GDM1 (cell line): ENCODE data around the gene ZNF225.
"Not testable (repeated sequence)": the region's sequence is repeated elsewhere in the genome, so short reads cannot be mapped to it uniquely, and the experiment has no call there.

Source experiments
- DNase-seq: peaks from one replicate; lab custom pipeline; 2025; lab: John Stamatoyannopoulos, UW

ZNF225 gene

DNA sequence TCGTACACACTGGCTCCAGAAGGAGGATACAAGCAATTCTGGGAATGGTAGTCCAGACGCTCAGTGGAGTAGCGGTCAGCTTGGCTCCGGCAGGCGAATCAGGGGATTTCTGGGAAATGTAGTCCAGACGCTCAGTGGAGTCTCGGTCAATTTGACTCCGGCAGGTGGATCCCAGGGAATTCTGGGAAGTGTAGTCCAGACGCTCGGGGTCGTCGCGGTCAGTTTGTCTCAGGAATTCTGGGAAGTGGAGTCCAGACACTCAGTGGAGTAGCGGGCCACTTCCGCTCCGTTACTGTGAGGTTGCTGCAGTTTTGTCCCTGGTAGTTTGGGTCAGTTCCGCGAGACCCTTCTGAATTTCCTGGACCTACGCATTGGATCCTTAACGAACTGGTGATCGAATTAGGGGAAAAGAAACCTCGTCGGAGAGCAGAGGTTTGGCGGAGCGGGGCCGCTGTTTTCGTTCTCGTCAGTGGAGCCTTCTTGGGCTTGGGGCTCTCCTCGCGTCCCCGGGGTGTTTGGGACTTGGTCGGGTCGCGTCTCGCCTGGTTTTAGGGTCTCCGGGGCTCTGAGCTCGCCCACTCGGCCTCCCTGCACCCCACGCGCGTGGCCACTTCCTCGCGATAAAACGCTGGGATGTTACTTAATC lies at the start of gene ZNF225:
Gene ZNF225, plus strand, starts transcription at position 262 of the 646 bp plus-strand sequence. CDS start 2,429 bp downstream, outside the sequence.
- peak; percentile 86 for DNase-seq

DNA sequence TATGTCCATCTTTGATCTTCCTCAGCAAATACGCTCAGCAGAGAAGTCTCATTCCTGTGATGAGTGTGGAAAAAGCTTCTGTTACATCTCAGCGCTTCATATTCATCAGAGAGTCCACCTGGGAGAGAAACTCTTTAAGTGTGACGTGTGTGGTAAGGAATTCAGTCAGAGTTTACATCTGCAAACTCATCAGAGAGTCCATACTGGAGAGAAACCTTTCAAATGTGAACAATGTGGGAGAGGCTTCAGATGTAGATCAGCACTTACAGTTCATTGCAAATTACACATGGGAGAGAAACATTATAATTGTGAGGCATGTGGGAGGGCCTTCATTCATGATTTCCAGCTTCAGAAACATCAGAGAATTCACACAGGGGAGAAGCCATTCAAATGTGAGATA lies 46.9 kb upstream of the ZNF225 start:
- no peak for DNase-seq

- no peak for DNase-seq
These were observed 43.8 kb upstream of the ZNF225 start for GRCh38 chr19:44069415-44069814.

DNA sequence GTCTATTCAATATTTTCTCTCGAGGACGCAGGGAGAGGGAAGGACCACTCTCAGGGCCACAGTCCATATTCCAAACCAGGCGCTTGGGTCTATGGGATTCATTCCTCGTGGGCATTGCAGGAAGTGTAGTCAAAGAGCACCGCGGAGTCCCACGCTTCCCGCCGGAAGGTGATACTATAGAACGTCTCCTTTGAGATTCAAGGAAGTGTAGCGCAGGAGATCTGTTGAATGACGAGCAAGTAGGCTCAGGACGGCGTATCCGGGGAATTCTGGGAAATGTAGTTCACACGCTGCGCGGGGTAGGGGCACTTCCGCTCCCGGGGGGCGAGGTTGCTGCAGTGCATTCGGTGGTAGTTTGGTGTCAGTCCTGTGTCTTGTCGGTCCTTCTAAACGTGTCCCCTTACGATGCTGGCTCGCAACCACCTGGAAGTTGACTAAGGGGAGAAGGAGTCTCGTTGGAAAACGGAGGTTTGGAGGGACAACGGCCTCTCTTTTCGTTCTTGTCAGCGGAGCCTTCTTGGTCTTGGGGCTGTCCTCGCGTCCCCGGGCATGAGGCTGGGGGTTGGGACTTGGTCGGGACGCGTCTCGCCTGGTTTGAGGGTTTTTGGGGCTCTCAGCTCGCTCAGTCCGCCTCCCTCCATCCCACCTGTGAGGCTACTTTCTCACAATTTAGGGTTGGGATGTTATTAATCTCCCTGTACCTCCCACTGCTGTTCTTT lies 41.2 kb upstream of the ZNF225 start, which contains the start of gene ZNF284:
Gene ZNF284, plus strand, starts transcription at position 336 of the 719 bp plus-strand sequence. CDS start 4,231 bp downstream, outside the sequence.
- peak; percentile 81 for DNase-seq

GRCh38 chr19:44072543-44073401 lies 40.4 kb upstream of the ZNF225 start:
- no peak for DNase-seq

DNA sequence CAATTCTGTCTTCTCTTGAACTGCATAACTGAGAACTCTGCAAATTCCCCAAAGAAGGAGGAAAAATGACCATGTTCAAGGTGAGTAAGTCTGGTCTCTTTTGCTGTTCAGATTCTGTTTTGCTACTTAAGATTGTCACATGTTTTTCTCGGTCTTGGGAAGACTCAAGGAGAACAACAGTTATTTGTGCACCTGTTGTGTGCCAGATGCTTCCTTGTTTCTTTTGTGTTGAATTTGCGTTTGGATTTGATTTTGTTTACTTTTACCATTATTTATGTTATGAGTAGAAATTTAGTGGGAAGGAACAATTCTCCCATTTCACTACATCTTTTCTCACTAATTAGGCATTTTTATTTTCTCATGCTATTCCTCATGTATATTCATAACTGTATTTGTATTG lies 36.9 kb upstream of the ZNF225 start:
- no peak for DNase-seq

DNA sequence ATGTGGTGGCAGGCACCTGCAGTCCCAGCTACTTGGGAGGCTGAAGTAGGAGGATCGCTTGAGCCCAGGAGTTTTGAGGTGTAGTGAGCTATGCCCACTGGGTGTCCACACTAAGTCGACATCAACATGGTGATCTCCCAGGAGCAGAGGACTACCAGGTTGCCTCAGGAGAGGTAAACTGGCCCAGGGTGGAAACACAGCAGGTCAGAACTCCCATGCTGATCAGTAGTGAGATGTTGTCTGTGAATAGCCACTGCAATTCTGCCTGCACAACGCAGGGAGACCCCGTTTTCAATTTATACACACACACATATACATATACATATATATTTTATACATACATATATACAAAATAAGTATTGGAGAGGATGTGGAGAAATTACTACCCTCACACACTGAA lies 21.1 kb upstream of the ZNF225 start:
- DNase-seq = no peak

DNA sequence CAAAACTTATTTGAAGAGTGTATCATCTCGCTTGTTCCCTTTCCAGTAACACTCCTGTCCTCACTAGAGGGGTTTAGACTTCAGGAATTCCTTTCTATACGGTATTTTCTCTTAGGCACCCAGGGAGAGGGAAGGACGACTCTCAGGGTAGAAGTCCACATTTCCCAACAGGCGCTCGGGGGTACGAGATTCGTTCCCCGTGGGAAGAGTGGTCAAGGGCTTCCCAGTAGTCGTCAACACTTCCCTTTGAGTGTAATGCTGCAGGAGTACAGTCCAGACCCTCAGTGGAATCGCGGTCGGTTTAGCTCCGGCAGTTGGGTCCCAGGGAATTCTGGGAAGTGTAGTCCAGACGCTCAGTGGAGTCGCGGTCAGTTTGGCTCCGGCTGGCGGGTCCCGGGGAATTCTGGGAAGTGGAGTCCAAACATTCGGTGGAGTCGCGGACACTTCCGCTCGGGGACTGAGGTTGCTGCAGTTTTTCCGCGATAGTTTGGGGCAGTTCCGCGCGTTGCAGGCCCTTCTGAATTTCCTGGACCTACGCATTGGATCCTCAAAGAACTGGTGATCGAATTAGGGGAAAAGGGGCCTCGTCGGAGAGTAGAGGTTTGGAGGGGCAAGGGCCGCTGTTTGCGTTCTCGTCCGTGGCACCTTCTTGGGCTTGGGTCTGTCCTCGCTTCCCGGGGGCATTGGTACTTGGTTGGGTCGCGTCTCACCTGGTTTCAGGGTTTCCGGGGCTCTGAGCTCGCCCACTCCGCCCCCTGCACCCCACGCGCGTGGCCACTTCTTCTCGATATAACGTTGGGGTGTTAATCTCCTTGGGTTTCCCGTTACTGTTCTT lies 19.1 kb upstream of the ZNF225 start, which contains the start of gene ZNF224:
Gene ZNF224, plus strand, starts transcription at position 431 of the 835 bp plus-strand sequence. CDS start 3,513 bp downstream, outside the sequence.
- peak; percentile 86 for DNase-seq

- no peak for DNase-seq
These were observed 5.4 kb upstream of the ZNF225 start for GRCh38 chr19:44107751-44108150.

DNA sequence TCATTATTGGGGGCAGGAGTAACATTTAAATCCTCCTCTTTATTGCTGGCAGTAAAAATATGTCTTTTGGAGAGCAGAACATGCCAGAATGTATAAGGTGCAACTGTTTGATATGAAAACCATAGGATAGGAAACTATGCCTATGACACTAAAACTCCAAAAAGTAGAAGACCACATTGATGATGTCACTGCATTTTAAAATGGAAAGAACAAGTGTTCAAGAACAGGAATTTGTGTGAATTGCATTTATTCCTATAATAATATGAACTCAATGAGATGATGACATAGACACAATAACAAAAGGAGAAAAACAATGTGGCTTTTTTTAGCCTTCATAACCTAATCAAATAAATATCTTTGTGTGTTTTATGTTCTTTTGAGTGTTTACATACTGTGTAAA lies 3.7 kb upstream of the ZNF225 start:
- no peak for DNase-seq

DNA sequence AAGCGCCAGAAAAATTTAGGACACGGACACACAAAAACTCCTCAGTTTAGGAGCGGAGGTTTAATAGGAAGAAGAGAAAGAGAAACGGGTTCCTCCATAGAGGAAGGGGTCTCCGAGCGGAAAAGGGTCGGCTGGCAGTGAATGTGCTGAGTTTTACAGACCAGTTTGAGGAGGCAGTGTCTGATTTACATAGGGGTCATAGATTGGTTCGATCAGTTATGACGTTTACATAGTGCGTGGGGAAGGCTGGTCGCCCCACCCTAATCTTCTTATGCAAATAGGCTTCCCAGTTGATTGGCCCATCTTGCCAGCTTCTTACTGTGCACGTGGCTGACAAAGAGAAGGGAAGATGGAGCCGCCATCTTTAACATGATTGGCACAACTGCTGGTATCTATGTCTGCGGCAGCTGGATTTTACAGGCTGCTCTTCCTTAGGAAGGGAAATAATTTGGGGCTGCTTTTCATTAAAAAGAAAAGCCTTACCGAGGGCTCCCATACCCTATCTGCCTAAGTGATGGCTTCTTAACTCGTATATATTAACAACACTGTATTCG lies 1.2 kb upstream of the ZNF225 start:
- DNase-seq = no peak

- DNase-seq = no peak
These were observed 429 bp upstream of the ZNF225 start for GRCh38 chr19:44112802-44113137.

GRCh38 chr19:44113784-44114390 lies 688 bp downstream of the ZNF225 start:
- DNase-seq = no peak

DNA sequence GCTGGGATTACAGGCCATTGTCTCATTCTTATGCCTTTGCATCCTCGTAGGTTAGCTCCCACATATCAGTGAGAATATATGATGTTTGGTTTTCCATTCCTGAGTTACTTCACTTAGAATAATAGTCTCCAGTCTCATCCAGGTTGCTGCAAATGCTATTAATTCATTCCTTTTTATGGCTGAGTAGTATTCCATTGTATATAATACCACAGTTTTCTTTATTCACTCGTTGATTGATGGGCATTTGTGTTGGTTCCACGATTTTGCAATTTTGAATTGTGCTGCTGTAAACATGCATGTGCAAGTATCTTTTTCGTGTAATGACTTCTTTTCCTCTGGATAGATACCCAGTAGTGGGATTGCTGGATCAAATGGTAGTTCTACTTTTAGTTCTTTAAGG lies 8.0 kb downstream of the ZNF225 start:
- not testable (repeated sequence) for DNase-seq

DNA sequence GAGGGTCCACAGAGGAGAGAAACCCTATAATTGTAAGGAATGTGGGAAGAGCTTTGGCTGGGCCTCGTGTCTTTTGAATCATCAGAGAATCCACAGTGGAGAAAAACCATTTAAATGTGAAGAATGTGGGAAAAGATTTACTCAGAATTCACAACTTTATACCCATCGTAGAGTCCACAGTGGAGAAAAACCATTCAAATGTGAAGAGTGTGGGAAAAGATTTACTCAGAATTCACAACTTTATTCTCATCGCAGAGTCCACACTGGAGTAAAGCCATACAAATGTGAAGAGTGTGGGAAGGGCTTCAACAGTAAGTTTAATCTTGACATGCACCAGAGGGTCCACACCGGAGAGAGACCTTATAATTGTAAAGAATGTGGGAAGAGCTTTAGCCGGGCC lies 18.8 kb downstream of the ZNF225 start:
- no peak for DNase-seq

DNA sequence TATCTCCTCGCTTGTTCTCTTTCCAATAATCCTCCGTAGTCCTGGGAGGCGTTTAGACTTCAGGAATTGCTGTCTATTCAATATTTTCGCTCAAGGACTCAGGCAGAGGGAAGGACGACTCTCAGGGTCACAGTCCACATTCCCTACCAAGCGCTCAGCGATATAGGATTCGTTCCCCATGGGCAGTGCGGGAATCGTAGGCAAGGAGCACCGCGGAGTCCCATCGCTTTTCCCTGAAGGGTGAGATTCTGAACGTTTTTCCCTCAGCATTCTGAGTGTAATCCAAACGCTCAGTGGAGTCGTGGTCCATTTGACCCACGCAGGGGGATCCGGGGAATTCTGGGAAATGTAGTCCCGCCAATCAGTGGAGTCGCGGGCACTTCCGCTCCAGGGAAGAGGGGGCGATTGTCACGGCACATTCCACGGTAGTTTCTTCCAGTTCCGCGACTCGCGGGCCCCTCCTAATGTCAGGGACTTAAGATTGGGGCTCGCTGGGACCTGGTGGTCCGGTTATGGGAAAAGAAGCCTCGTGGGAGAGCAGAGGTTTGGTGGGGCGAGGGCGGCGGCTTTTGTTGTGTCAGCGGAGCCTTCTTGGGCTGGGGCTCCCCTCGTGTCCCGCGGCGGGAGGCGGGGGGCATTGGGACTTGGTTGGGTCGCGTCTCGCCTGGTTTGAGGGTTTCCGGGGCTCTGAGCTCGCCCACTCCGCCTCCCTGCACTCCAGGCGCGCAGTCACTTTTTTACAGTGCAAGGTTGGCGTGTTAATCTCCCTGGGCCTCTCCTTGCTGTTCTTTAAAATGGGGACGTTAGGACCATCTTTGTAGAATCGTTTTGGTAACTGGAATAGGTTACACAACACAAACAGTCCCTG lies 28.2 kb downstream of the ZNF225 start, which contains the start of gene ZNF234:
Gene ZNF234, plus strand, starts transcription at position 364 of the 868 bp plus-strand sequence. CDS start 3,079 bp downstream, outside the sequence.
- peak; percentile 68 for DNase-seq

DNA sequence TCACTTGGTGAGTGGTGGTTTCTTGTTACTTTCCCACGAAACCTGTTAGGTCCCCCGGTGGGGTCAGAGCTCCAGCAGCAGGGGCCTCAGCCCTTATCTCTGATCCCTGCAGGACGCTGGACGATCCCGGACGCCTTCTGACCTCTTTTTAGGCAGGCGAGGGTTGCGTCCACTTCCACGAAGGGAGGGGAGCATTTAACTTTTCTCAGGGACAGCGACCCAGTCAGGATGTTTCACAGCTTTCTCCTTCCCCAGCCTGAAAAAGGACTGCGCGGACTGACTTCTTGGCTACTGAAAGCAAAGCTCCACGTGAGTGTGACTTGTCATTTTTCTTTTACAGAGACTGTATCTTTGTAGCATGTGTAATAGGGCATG lies 28.8 kb downstream of the ZNF225 start:
- no peak for DNase-seq

DNA sequence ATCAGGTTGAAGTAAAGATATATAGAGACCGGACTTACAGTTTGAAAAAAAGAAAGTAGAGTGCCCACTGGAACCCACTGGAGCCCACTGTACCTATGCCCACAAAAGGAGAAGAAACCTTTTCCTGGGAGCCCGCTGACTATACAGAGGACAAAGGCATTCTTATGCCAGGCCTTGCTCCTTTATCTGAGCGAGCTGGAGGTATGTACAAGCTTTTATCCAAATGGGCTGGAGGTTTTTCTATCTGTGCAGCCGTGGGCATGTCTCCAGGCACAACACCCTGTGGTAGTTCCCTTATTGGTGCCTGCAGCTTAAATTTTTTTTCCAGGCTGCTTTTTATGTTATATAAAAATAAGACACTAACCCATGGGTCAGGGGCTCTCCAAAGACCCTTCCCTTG lies 36.6 kb downstream of the ZNF225 start:
- DNase-seq = no peak

DNA sequence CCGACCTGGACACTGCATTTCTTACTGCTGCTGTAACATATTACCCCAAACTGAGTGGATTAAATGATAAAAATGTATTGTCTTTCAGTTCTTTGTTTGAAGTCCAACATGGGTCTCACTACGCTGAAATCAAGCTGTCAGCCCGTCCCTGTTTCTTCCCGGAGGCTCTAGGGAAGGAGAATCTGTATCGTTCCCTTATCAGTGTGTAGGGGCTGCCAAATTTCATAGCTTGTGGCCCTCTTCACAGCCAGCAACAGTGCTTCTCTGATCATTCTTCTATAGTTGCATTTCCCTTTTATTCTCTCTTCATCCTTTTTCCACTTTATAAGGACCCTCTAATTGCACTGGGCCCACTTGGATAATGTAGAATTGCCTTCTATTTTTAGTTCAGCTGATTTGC lies 38.3 kb downstream of the ZNF225 start:
- DNase-seq = no peak

- DNase-seq = no peak
These were observed 43.3 kb downstream of the ZNF225 start for GRCh38 chr19:44156475-44156874.
